Thoracic aorta (tissue), 2 donors: ENCODE measurements around the gene CPTP. TPM values are rescaled to one million over a fixed set of nuclear protein-coding genes. Genes with fewer than 3 reads are reported as not detected.
A peak's percentile ranks its signal among the peaks of the same experiment; 100 is the strongest.

Experiments used
- ATAC-seq: fragments of 150-250 bp; one replicate; pipeline ENCODE4 v1.8.0; 2017; ENCODE audit warnings: low read depth; ENCODE audit not compliant: insufficient number of reproducible peaks, low FRiP score
- DNase-seq: peaks from one replicate; pipeline ENCODE4 v3.0.0-alpha.2; 2020; ENCODE audit warnings: low spot score
- H3K27ac ChIP-seq, 2 donors: fragments of 200-600 bp; sonication (generic); 1 replicate in 1 of 2; 2 replicates in 1 of 2; pipeline ENCODE4 v1.5.1; 2016; ENCODE audit warnings: mild to moderate bottlenecking in 2 of 2, moderate library complexity in 2 of 2
- H3K27me3 ChIP-seq: fragments of 200-600 bp; sonication (generic); replicated peaks from 2 replicates; pipeline ENCODE4 v1.6.0; 2016; ENCODE audit warnings: mild to moderate bottlenecking; ENCODE audit not compliant: insufficient read depth
- H3K36me3 ChIP-seq: fragments of 200-600 bp; sonication (generic); one replicate; pipeline ENCODE4 v1.5.1; 2016
- H3K4me1 ChIP-seq, 2 donors: fragments of 200-600 bp; sonication (generic); 1 replicate in 1 of 2; 2 replicates in 1 of 2; pipeline versions ENCODE4 v1.5.1 to v1.6.0; 2016; ENCODE audit warnings: low read depth in 2 of 2, mild to moderate bottlenecking in 1 of 2; ENCODE audit not compliant: control insufficient read depth in 1 of 2
- H3K4me3 ChIP-seq: fragments of 200-600 bp; sonication (generic); 2 replicates; pipeline ENCODE4 v1.5.1; 2016; ENCODE audit warnings: mild to moderate bottlenecking
- H3K9me3 ChIP-seq: fragments of 200-600 bp; sonication (generic); 2 replicates; pipeline ENCODE4 v1.5.1; 2016
- CTCF ChIP-seq: fragments of 200-600 bp; sonication (generic); IDR thresholded peaks from one replicate; pipeline ENCODE4 v1.5.1; 2019; ENCODE audit warnings: antibody characterized with exemption
- total RNA-seq, 2 donors: library from RNA; depleted of rRNA; stranded (reverse); fragments of >200 nt; gene quantifications; one replicate each; pipeline versions ENCODE4 v1.1.0 to v1.2.3, GENCODE V29; 2016

The CPTP gene
- total RNA-seq, 2 donors from 2014 or later = 16.4 to 26.3 TPM

GRCh38 chr1:1290238-1290731, 34.3 kb upstream of the CPTP start:
- ATAC-seq (no peak), DNase-seq (no peak)

DNA sequence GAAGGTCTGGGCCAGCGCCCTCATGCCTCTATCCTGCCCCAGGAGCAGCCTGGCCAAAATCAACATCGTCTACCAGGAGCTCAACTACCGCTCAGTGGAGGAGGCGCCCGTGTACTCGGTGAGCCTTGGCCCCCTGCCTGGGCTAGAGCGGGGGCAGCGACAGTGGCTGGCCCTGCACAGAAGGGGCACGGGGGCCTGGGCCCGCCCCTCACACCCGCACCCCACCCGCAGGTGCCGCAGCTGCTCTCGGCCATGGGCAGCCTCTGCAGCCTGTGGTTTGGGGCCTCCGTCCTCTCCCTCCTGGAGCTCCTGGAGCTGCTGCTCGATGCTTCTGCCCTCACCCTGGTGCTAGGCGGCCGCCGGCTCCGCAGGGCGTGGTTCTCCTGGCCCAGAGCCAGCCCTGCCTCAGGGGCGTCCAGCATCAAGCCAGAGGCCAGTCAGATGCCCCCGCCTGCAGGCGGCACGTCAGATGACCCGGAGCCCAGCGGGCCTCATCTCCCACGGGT, 33.5 kb upstream of the CPTP start:
- H3K9me3 ChIP-seq = no peaks in the 10 kb centered on the region
- DNase-seq (no peak), ATAC-seq (no peak)
- H3K4me1 ChIP-seq = peaks cover 0 to 15% of the 10 kb centered on the region in 2 donors
- no peaks in the 10 kb centered on the region for H3K36me3 ChIP-seq
- TF ChIP-seq CTCF = no peak
- no peak overlapping the region for H3K27ac ChIP-seq
- H3K27me3 ChIP-seq = no peaks in the 10 kb centered on the region
- H3K4me3 ChIP-seq = no peak overlapping the region

More at GRCh38 chr1:1290238-1290731, 34.3 kb upstream of the CPTP start:
- H3K4me3 ChIP-seq = no peak overlapping the region
- no peaks in the 10 kb centered on the region for H3K36me3 ChIP-seq
- H3K27me3 ChIP-seq = no peaks in the 10 kb centered on the region
- H3K27ac ChIP-seq = no peak overlapping the region
- H3K9me3 ChIP-seq = no peaks in the 10 kb centered on the region
- TF ChIP-seq CTCF = peak; percentile 60
- peaks cover 0 to 15% of the 10 kb centered on the region in 2 donors for H3K4me1 ChIP-seq

DNA sequence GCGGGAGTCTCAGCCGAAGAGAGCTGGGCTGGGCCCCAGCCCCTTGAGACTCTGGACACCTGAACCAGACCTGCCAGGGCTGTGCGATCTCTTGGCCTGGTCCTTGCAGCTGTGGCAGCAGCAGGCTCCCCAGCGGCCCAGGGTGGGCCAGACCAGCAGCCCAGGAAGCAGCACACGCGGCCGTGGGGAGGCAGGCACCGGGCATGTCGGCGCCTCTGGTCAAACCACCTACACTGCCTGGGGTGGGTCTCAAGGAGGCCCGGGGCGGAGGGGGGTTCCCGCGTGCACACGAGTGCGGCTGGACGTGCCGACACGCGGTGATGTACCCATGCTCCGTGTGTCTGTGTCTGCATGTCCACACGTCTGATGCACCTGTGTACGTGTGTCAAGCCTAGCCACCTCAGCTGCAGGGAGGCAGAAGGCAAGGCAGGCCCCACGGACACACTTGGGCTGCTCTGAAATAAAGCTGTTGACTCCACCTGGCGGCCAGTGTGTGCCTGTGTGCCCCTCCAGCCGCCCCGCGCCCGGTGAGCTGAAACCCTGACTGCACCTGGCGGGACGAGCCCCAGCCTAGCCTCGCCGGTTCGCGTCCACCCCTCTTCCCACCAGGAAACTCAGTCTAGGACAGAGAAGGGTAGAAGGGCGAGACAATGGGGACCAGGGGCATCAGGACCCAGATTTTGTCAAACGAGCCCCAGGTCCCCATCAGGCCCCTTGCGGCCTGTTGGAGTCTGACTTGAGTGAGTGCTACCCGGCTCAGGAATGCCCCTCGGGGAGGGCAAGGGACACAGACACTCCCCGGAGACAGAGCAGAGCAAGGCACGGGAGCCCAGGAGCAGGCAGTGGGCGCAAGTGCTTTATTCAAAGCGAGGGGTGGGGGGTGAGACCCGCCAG, 32.8 kb upstream of the CPTP start:
- TF ChIP-seq CTCF = peak; percentile 64
- H3K27ac ChIP-seq = no peak overlapping the region
- no peak overlapping the region for H3K4me3 ChIP-seq
- H3K4me1 ChIP-seq = peaks cover 0 to 15% of the 10 kb centered on the region in 2 donors
- no peaks in the 10 kb centered on the region for H3K9me3 ChIP-seq
- H3K27me3 ChIP-seq = no peaks in the 10 kb centered on the region
- H3K36me3 ChIP-seq = no peaks in the 10 kb centered on the region
- DNase-seq = no peak
- no peak for ATAC-seq

GRCh38 chr1:1292442-1292779, 32.2 kb upstream of the CPTP start:
- Histone ChIP-seq H3K4me3 (no peak overlapping the region), H3K9me3 (no peaks in the 10 kb centered on the region), H3K27ac (no peak overlapping the region), H3K4me1 (peaks cover 0 to 15% of the 10 kb centered on the region in 2 donors), H3K27me3 (no peaks in the 10 kb centered on the region), H3K36me3 (no peaks in the 10 kb centered on the region)
- TF ChIP-seq CTCF = no peak
- ATAC-seq = no peak
- no peak for DNase-seq

- H3K4me1 ChIP-seq = peaks cover 0 to 15% of the 10 kb centered on the region in 2 donors
- DNase-seq = no peak
- no peaks in the 10 kb centered on the region for H3K36me3 ChIP-seq
- H3K27me3 ChIP-seq = no peaks in the 10 kb centered on the region
- no peak overlapping the region for H3K4me3 ChIP-seq
- no peak overlapping the region for H3K27ac ChIP-seq
- TF ChIP-seq CTCF = no peak
- no peak for ATAC-seq
- H3K9me3 ChIP-seq = no peaks in the 10 kb centered on the region
Observed at GRCh38 chr1:1292851-1293250, 31.8 kb upstream of the CPTP start.
